Subcutaneous adipose tissue (tissue), 4 donors: ENCODE measurements around the gene WBP4. TPM values are rescaled to one million over a fixed set of nuclear protein-coding genes. Genes with fewer than 3 reads are reported as not detected.

Experiments
- CTCF ChIP-seq: fragments of 450-650 bp; IDR thresholded peaks from one replicate; pipeline ENCODE4 v1.5.1; 2016; ENCODE audit warnings: low read depth, mild to moderate bottlenecking, control low read depth, antibody characterized with exemption, moderate library complexity
- total RNA-seq, 4 donors: library from RNA; depleted of rRNA; stranded (reverse); fragments of >200 nt; gene quantifications; one replicate each; pipeline ENCODE4 v1.1.0, GENCODE V29; 2016

The WBP4 gene
- total RNA-seq, 4 donors from 2014 or later, result 9.7 to 24.6 (median 17.4) TPM

- TF ChIP-seq CTCF, result no peak
These were observed 13.7 kb downstream of the WBP4 start for GRCh38 chr13:41075034-41075433.

GRCh38 chr13:41075485-41075884 lies 14.2 kb downstream of the WBP4 start:
- no peak for TF ChIP-seq CTCF

GRCh38 chr13:41077475-41077874 lies 16.2 kb downstream of the WBP4 start:
- TF ChIP-seq CTCF, result no peak

- TF ChIP-seq CTCF, result no peak
These were observed 18.4 kb downstream of the WBP4 start for GRCh38 chr13:41079725-41080124.

GRCh38 chr13:41085961-41086585 lies 24.8 kb downstream of the WBP4 start:
- TF ChIP-seq CTCF, result no peak

GRCh38 chr13:41098761-41099160 lies 37.5 kb downstream of the WBP4 start:
- TF ChIP-seq CTCF, result no peak

GRCh38 chr13:41099986-41100385 lies 38.7 kb downstream of the WBP4 start:
- TF ChIP-seq CTCF, result no peak
